ENCODE measurements around the gene CREM.

GRCh38 chr10:35206274-35206673 is 79.6 kb downstream of the CREM start:
- TF ChIP-seq, protein P1, sequence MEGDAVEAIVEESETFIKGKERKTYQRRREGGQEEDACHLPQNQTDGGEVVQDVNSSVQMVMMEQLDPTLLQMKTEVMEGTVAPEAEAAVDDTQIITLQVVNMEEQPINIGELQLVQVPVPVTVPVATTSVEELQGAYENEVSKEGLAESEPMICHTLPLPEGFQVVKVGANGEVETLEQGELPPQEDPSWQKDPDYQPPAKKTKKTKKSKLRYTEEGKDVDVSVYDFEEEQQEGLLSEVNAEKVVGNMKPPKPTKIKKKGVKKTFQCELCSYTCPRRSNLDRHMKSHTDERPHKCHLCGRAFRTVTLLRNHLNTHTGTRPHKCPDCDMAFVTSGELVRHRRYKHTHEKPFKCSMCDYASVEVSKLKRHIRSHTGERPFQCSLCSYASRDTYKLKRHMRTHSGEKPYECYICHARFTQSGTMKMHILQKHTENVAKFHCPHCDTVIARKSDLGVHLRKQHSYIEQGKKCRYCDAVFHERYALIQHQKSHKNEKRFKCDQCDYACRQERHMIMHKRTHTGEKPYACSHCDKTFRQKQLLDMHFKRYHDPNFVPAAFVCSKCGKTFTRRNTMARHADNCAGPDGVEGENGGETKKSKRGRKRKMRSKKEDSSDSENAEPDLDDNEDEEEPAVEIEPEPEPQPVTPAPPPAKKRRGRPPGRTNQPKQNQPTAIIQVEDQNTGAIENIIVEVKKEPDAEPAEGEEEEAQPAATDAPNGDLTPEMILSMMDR (IDR thresholded peaks at IDR 0.05 in 4 of 5, conservative IDR thresholded peaks at IDR 0.05 in 1 of 5), result no peak
- no peak for TF ChIP-seq POLR2A (IDR thresholded peaks at IDR 0.05)

All from gastrocnemius medialis (tissue), 4 donors.